GM19240 (cell line): ENCODE data around the gene ARHGEF19.
"Not testable (repeated sequence)": the region's sequence is repeated elsewhere in the genome, so short reads cannot be mapped to it uniquely, and the experiment has no call there.

Source experiments
- DNase-seq: peaks from one replicate; pipeline ENCODE4 v3.0.0; 2011; ENCODE audit warnings: low spot score; ENCODE audit not compliant: insufficient read length

Gene ARHGEF19

DNA sequence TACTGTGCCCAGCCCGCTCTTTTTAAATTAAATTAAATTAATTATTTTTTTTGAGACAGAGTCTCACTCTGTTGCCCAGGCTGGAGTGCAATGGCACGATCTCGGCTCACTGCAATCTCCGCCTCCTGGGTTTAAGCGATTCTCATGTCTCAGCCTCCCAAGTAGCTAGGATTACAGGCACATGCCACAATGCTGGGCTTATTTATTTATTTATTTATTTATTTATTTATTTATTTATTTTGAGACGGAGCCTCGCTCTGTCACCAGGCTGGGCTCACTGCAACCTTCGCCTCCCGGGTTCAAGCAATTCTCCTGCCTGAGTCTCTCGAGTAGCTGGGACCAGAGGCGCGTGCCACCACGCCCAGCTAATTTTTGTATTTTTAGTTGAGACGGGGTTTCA is 10.3 kb upstream of the ARHGEF19 start:
- DNase-seq = not testable (repeated sequence)

DNA sequence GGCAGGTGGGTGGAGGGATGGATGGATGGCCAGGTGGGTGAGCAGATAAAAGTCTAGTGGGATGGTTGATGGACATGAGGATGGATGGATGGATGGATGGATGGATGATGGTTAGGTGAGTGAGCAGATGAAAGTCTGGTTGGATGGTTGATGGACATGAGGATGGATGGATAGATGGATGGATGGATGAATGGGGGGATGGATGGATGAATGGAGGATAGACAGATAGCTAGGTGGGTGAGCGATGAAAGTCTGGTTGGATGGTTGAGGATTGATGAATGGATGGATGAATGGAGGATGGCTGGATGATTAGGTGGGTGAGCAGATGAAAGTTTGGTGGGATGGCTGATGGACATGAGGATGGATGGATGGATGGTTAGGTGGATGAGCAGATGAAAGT is 9.0 kb upstream of the ARHGEF19 start:
- no peak for DNase-seq

DNA sequence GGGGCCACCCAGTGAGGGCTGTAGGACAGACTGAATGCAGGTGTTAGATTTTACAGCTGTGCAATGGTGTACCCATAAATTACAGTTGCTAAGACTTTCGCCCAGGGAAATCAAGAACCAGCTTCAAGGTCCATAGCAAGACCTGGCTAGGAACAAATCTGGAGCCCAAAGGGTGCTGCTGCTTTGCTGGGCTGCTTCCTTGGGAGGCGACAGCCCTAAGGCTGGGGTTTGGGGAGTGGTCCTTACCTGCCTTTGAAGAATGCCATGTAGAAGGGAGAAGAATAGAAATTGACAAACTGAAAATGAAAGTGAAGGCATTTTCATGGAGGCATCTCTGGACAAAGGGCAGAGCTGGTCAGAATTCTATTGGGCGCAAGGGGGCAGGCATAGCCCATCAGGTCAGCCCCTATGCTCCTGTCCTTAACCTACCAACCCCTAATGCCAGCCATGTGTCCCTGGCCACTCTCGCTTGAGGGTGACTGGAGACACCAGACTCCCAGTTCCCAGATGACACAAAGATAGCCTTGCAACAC is 7.6 kb upstream of the ARHGEF19 start:
- DNase-seq = no peak

DNA sequence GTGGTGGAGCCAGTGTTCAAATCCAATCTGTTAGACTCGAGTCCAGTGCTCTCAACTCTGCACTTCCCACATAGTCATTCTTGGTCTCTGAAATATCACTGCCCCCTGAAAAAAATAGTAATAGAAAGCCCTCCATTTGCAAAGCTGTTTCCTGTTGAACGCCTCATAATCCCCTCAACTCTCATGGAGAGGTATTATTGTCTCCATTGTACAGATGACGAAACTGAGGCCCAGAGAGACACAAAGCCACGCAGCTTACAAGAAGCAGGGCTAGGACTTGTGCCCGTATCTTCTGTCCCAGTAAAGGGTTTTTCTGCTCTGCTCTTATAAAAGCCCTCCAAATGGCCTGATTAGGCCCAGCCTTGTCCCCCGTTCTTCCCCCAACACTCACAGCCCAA is 6.2 kb upstream of the ARHGEF19 start:
- no peak for DNase-seq

DNA sequence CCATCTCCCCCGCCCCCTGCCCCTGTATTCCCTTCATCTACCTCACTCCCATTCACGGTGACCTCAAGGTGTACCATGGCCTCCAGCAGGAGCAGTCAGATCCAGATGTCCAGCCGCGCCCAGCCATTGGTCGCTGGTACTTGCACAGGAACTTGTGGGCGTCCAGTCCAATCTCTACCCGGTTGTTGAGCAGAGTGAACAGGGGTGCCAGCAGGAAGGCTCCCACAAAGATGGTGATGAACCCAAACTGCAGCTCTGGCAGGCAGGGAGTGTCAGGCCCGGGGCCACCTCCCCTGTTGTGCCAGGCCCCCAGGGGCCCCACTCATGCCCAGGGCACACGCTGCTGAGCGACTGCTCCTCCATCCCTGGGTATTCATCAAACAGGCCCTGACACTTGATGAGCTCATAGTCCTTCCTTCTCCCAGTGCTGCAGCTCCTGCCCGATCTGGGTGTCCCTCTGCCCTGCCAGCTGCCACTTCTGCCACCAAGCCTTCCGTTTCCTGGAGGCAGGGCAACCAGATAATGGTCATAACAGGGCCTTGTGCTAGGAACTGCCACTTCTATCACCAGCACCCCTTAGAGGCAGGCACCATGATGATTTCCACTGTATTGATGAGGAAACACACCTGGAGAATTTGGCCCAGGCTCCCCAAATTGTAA is 5.7 kb upstream of the ARHGEF19 start:
- no peak for DNase-seq

DNA sequence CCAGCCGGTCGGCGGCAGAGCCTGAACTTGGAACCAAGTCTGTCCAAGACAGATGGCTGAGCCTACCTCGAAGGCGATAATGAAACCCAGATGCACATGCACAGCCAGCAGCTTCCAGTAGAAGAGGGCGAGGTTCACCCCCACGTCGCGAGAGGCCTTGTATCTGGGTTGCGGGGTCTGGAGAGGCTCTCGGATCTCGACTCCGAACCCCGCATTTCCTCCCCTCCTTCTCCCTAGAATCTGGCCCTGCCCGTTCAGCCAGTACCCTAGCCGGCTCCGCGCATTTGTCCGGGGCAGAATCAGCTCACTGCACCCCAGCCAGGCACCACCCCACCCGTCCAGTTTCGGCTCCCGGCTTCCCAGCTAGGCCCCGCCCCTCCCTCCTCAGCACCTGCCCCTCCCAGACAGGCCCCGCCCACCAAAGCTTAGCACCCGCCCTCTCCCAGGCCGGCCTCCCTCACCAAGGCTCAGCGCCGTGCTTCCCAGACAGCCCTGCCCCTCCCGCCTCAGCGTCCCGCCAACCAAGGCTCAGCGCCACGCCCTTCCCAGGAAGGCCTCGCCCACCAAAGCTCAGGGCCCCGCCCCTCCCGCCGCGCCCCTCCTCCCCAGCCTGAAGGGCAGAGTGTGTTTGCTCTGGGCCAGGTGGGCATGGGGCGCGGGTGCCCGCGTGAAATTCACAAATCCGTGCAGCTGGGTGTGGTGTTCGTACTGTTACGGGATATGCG is 4.8 kb upstream of the ARHGEF19 start:
- peak; percentile 88 for DNase-seq

DNA sequence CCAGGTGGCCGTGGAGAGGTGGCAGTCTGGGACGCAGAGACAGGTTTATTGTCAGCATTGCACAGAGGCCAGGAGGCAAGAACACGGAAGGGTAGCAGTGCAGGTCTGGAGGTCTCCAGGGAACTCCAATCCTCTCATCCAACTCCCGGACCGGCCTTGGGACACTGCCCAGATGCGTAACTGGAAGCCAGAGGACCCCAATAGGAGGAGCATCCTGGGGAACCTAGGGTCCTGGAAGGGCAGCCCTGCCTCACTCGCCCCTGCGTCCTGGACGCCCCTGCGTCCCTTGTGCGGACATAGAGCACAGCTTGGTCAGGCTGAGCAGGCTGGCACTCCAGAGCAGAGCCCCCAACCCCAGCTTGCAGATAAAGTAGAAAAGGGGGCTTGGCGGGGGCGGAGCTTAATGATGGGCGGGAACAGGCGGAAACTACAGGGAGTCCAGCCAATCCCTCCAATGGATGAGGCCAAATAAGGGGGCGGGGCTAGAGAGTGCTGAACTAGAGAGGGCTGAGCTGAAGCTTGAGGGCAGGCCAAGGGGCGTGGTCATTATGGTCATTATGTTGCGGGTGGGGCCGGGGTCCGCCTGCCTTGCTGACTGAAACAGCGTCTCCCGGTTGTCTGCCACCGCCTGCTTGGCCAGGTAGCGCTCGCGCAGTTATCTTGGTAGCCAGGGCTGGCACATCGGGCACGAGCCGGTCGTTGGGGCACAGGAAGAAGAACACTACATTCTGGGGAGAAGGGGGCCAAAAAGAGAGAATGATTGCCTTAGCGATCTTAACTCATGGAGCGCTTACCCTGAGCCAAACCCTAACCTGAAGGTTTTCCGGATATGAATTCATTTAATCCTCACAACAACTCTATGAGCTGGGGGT is 3.7 kb upstream of the ARHGEF19 start:
- DNase-seq = peak; percentile 59

DNA sequence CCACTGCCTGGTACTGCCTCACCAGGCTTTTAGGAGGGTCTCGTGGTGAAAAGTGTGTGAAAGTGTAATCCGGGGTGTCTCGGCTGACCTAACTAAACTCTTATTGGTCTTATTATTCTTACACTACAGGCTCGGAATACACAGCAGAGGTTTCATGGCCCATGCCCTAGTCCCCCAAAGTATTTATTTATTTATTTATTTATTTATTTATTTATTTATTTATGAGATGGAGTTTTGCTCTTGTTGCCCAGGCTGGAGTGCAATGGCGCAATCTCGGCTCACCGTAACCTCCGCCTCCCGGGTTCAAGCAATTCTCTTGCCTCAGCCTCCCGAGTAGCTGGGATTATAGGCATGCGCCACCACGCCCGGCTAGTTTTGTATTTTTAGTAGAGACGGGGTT is 2.8 kb upstream of the ARHGEF19 start:
- not testable (repeated sequence) for DNase-seq

DNA sequence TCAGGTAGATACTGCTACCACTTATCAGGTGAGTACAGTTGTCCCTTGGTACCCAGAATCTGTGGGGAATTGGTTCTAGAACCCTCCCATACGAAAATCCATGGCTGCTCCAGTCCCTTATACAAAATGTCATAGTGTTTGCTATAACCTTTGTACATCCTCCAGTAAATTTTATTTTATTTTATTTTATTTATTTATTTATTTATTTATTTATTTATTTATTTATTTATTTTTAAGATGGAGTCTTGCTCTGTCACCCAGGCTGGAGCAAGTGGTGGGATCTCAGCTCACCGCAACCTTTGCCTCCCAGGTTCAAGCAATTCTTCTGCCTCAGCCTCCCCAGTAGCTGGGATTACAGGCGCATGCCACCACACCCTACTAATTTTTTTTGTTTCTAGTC is 1.1 kb upstream of the ARHGEF19 start:
- not testable (repeated sequence) for DNase-seq

DNA sequence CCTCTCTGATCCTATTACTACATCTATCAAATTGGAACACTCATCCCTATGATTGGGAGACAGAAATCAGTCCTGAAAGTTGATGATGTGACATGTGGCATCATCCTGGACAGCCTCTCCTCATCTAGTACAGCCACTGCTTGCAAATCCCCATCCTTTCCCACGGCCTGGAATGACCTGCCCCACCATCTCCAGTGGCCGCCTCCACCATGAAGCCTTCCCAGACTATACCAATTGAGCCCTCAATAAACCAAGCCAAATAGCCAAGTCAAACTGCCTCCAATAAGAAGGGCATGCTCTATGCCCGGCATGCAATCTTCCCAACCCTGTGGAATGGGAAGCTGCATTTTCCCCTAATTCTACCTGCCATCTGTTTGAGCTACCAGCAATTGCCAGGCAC is 561 bp upstream of the ARHGEF19 start:
- no peak for DNase-seq

DNA sequence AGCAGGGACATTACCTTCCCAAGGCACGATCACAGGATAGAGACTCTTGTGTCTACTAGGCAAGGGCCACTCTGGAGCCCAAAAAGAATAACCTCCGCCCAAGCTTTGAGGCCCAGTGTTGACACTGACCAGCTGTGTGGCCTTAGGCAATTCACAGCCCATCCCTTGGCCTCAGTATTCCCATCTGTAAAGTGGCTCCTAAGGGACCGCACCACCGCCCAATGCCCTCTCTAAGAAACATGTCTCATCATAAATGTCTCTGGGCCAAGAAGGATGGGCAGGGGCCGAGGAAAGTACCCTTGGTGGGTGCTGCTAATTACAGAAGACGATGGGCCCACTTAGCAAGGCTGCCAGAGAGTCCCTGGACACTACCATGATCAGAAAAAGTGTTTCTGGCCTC is 628 bp downstream of the ARHGEF19 start:
- no peak for DNase-seq

DNA sequence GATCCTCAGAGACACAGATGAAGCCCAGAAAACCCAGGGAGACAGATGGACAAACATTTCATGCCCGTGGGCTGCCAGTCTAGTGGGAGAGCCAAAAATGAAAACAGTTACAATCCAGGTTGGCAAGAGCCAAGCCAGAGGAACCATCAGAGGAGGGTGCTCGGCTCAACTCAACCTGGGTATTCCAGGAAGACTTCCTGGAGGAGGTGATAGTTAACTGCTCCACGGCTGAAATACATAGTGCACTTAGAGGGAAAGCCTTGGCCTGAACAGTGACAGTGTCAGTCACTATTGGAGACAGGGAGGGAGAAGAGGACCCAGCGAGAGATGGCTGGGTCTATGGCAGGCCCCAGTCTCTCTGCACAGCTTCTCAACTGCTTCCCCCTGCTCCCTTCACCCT is 1.9 kb downstream of the ARHGEF19 start:
- no peak for DNase-seq

DNA sequence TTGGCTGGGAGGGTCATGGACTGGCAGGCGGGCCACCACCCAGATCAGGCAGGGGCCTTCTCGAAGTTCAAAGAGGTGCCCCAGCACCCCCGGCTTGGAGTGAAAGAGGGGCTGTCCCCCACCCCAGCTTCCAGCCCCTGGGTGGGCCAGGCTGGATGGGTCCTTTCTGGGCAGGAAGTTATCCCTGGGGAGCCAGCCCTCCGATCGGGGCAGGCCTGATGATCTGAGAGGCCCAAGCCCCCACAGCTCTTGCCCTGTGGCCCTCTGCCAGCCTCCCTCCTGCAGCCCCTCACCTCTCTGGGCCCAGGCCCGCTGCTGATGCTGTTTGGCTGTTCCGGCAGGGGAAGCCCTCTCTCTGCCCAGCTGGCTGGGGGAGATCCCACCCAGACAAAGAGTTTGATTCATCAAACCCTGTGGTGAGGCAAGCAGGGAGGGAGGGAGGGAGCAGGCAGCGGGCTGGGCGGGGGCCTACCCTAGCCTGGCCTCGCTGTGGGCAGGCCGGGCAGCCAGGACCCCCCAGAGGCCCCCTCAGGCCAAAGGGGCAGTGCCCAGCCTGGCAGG is 2.5 kb downstream of the ARHGEF19 start:
- no peak for DNase-seq

DNA sequence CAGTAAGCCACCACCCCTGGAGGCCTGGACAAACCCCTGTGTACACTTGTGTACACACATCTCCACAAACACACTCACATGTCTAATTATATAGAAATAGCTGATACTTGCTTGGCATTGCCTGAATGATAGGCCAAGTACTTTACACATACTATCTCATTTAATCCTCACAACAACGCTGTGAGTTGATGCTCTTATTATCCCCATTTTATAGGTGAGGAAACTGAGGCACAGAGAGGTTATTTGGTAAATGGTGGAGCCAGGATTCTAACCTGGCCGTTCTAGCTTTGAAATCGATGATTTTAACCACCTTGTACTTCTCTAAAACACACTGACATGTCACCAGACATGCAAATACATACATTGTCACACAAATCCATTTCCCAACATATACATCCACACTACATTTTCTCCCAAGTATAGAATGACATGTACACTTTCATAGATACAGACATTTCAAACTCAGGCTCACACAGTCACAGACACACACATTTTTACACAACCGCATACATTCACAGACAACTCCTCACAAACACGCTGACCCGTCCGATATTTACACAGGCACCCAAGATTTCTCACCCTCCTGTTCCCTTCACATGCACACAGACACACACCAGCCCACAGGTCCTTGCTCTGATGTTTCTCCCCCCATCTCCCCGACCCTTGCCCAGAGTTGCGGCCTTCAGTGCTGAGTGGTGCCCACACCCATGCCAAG is 3.2 kb downstream of the ARHGEF19 start:
- no peak for DNase-seq

DNA sequence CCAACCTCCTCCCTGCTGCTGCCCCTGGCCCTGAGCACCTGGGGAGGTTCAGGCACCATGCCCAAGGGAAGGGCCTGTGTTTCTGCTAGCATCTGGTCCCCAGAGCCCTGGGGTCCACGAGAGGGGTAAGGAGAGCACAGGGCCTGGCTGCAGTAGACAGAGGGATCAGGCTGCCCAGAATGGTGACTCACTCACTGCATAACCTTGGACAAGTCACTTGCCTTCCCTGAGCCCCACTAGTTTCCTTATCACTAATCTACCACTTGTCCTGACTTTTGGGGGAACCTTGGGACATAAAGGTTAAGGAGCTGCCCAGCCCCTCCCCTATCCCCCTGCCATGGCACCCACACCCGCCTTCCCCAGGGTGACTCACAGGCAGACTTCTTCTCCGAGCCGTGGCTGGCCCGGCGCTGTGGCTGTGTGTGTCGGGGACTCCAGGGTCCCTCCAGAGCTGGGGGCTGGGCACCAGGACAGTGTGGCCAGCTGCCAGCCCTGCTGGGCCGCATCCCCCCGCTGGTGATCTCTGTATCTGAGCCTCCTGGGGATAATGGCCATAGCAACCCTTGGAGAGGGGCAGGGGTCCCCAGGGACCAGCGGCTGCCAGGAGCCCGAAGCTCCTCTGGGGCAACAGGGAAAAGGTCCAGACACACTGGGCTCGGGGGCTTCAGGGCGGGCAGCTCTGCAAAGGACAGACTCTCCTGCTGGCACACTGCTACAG is 4.0 kb downstream of the ARHGEF19 start:
- DNase-seq = no peak

DNA sequence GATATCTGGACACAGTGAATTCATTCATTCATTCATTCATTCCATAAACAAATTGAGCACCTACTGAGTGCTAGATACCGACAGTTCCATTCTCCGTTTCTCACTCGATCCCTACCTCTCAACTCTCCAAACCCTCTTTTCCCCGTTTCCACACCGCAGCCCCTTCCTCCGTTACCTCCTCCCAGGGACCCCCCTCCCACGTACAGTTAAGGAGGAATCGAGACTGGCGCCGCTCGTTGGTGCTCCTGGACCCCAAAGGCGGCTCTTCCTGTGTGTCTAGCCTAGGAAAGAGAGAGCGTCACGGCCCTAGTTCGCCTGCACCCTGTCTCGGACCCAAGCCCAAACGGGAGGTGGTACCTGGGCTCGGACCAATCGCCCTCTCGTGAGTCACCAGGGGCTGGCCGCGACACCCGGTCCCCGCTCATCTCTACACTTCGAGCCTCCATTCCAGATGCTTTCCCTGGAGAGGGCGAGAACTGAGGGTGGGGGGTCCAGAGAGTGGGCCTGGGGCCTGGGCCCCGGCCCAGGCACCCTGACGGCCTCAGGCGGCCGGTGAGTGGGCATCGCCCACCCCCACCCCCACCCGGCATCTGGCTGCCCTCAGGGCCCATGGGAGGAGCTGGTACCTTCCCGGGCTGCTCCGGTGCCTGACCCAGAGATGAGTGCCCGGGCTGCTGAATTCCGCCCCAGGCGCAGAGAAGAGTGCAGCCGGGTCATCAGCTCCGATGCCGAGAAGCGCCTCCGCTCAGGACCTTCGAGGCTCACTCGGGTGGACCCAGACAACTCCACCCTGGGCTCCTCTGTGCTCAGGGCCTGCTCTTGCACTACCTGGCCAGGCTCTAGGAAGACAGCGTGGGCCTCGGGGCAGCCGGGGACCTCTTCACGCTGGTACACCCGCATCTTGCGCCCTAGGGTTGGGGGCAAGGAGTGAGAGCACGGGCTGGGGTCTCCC is 4.9 kb downstream of the ARHGEF19 start:
- DNase-seq = no peak

DNA sequence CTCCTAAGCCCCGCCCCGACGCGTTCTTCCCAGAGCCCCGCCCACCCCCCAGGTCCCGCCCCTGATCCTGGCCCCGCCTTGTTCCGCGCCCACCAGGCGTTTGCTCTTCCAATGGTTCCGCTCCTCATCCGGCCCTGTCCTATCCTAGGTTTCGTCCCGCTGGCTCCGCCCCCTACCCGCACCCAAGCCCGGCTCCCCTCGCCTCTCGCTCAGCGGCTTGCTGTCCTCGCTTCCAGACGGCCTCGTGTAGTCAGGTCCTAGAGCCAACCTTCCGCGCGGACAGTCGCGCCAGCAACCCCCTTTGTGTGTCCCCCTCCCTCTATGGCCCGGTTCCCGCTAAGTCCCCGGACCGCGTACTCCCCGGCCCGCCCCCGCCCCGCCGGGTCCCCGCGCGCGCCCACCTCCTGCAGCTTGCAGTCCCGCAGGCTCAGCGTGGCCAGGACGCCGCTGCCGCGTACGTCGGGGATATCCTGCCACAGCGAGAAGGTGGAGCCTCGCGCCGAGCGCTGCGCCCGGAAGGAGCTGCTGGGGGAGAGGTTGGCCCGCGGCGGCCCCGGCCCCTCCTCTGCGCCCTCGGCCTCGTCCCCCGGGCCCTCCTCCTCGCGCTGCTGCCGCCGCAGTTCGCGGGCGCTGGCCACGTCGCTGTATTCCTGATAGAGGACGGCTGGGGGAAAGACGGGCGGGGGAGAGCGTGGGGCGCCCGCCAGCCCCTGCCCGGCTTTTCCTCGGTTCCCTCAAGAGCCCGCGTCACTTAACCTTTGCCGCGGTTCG is 5.7 kb downstream of the ARHGEF19 start:
- DNase-seq = peak; percentile 55

DNA sequence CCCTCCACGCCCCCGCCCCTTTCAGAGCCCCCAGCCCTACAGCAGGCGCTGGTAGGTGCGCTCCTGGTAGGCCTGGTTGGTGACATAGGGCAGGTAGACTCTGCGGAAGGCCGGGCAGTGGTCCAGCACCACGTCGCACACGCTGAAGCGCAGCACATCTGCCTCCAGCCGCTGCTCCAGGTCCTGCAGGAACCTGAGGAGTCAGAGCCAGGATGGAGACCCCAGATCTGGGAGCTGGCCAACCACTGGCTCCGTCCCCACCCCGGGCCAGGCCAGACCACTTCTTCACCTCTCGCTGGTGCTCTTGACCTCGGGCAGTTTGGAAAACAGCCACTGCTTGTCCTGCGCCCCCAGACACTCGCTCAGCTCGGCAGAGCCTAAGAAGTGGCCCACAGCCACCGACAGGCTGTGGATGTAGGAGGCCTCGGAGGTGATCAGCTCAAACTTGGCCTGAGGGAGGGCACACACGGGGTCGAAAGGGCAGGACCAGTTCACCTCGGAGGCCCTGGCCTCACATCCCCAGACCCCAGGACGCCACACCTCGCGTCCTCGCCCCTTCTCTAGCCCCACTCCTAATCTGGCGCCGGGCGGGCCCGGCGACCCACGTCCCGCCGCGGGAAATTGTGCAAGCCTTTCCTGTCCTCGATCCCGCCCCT is 6.4 kb downstream of the ARHGEF19 start:
- DNase-seq = no peak
